ENCODE results near the gene CTTNBP2NL. TPM values are rescaled to one million over a fixed set of nuclear protein-coding genes. Genes with fewer than 3 reads are reported as not detected.

CTTNBP2NL gene
- total and polyA plus RNA-seq, 10 of the 15 experiments (the other 5 are each of a cell fraction or from before 2014, with no cell fraction given), result 2.1 to 11.3 (median 5.6) TPM

DNA sequence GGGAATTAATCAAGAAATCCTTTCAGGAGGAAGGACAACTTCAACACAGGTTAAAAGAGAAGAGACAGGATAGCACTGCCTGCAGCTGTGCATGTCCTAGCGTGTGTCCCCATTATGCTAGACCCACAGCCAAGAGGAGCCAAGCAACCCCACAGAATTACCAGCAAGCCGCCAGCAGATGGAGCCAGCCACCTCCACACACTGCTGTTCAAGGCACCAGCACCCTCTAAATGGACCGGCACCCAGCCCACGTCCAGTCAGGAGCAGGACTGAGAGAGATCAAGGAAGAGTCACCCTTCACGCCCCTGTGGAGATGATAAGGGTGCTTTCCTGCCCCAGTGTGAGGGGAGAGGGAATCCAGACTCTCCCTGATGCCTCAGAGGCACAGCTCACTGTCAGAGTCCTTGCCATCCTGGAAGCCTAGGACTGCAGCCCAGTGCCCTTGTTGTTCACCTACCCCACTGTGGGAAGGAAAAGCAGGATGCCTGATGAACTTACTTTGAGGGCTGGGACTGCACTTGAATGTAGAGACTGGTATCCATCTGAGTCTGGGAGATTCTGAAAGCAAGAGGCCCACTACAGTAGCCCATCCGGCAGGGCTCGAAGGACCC is 37.1 kb upstream of the CTTNBP2NL start:
- Histone ChIP-seq H3K9ac (ENCODE audit: control insufficient read depth, insufficient read depth, low read length) (no peak overlapping the region), H3K27me3 (replicated peaks in 1 of 2; ENCODE audit: control insufficient read depth in 2 of 2, insufficient read depth in 2 of 2, low read length in 1 of 2) (no peaks in the 10 kb centered on the region; a peak in 1 of 4 replicates), H2AFZ (ENCODE audit: control insufficient read depth, low read depth, low read length) (no peak overlapping the region), H3K4me2 (ENCODE audit: control insufficient read depth, insufficient read depth) (no peak overlapping the region), H3K27ac (ENCODE audit: control insufficient read depth, insufficient read depth) (no peak overlapping the region), H3K4me1 (ENCODE audit: control insufficient read depth, insufficient read depth, low read length) (peaks cover 6% of the 10 kb centered on the region; the same call in 1 of the 2 replicates), H3K36me3 (ENCODE audit: control insufficient read depth in 2 of 2, insufficient read depth in 2 of 2, low read length in 1 of 2) (no peaks in the 10 kb centered on the region), H3K4me3 (no peak overlapping the region), H4K20me1 (ENCODE audit: control insufficient read depth, insufficient read depth) (no peaks in the 10 kb centered on the region), H3K79me2 (ENCODE audit: control insufficient read depth, insufficient read depth, low read length) (no peaks in the 10 kb centered on the region), H3K9me3 (replicated peaks; ENCODE audit: control insufficient read depth, insufficient read depth, low read length) (no peaks in the 10 kb centered on the region)
- ATAC-seq (peak; percentile 96), DNase-seq (ENCODE audit: low read depth, low spot score) (no peak), FAIRE-seq (peak; percentile 97)
- in situ Hi-C loops (cut with MboI) (loop anchor here (25.0 kb wide), 1 partner anchor 872 kb away; no protein-coding TSS in a partner anchor), intact Hi-C loops (cut with micrococcal nuclease; ENCODE audit: unreplicated experiment) (no loop called here)
- CTCF ChIA-PET, result interaction anchor here (0.7 to 5.9 kb wide), 18 partner anchors 11 to 349 kb away, joined by 3 to 107 read pairs (median 4); no protein-coding TSS in a partner anchor
- BruUV-seq (replicated peaks), result no TSS peak
- SMC1A ChIA-PET (ENCODE audit: uncharacterized antibody, unreplicated experiment), result interaction anchor here (0.9 to 4.1 kb wide), 4 partner anchors 10 to 252 kb away, joined by 3 to 38 read pairs (median 6); no protein-coding TSS in a partner anchor
- POLR2A ChIA-PET, result no interaction called here
- WGBS (ENCODE audit: insufficient coverage, insufficient replicate concordance, low lambda C conversion rate, missing lambda C conversion rate), result 26% methylated on average over 7 of the region's 7 CpGs
- RAD21 ChIA-PET (ENCODE audit: unreplicated experiment), result interaction anchor here (0.8 to 2.2 kb wide), 4 partner anchors 10 to 255 kb away, joined by 3 to 7 read pairs (median 4); no protein-coding TSS in a partner anchor
- TF ChIP-seq CTCF (IDR thresholded peaks at IDR 0.05 in 2 of 3, conservative IDR thresholded peaks at IDR 0.05 in 1 of 3; ENCODE audit: control insufficient read depth in 2 of 3, extremely low read depth in 1 of 3, insufficient read depth in 1 of 3, low read depth in 3 of 3, low read length in 3 of 3) (peak; percentile 78 to 81 (median 78)), SMC3 (IDR thresholded peaks at IDR 0.05; ENCODE audit: borderline replicate concordance, low read length) (peak; percentile 51; the same call in 1 of the 2 replicates), RAD21 (IDR thresholded peaks at IDR 0.05; ENCODE audit: insufficient read depth, low read depth, low read length) (peak; percentile 63), IKZF1 (conservative IDR thresholded peaks at IDR 0.05) (no peak)
